HCEC 1CT (cell line): ENCODE data around the gene ARHGAP25.

Experiments
- DNase-seq: peaks from one replicate; pipeline ENCODE4 v3.0.0-alpha.2; 2017

ARHGAP25 gene

DNA sequence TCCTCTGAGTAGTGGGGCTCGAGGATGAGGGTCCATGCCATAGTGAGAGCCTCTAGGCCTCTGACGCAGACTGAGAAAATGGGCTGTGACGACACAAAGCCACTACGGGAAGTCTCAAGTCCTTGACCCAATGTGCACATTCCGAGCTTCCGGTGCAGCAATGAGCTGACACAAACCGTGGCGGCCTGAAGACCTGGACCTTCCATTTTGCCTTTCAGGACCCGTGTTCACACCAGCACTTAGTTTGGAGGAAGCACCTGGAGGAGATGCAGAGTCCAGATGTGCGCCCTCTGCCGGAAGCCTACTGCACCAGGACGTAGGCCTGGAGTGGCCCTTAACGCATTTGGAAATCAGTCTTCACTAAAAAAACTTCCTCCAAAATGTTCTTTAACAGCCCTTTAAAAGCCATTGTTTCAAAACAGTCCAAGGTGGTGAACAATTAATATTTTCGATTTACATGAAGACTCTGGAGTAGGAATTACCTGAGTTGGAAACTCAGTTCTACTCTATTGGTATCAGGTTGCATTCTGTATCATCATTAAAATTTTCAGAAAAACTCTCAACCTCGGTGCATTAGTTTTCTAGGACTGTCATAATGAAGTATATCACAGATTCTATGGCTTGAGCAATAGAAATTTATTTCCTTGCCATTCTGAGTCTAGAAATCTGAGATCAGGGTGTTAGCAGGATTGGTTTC lies 102.7 kb downstream of the ARHGAP25 start:
- DNase-seq: no peak

DNA sequence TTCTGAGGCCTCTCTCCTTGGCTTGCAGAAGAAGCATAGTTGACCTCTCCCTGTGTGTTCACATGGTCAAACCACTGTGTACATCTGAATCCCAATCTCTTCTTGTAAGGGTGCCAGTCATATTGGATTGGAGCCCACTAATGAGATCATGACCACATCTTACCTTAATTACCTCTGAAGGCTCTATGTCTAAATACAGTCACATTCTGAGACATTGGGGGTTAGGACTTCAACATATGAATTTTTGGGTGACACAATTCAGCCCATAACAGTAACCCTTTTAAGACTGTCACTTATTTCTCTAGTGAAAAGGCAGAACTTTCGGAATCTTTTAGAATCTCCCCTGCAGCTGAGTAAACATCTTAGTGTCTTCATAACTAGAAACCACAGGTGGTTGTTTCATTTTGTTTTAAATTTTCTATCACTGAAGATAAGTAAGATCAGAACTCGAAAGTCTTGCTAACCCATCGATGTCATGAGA lies 103.3 kb downstream of the ARHGAP25 start:
- no peak for DNase-seq

DNA sequence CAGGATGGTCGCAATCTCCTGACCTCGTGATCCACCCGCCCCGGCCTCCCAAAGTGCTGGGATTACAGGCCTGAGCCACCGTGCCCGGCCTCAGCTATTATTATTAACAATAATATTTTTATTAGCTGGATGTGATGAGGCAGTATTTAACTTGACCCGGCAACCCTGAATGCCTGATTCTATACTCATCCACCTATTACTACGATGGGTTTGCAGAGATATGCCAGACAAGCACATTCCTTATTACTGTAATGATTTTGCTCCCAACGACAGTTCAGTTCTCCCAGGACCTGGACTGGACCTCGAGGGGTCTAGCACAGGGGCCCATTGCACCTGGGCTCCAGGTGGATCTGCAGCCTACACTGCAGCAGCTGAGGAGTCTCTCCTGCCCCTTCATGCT lies 104.0 kb downstream of the ARHGAP25 start:
- DNase-seq: no peak

DNA sequence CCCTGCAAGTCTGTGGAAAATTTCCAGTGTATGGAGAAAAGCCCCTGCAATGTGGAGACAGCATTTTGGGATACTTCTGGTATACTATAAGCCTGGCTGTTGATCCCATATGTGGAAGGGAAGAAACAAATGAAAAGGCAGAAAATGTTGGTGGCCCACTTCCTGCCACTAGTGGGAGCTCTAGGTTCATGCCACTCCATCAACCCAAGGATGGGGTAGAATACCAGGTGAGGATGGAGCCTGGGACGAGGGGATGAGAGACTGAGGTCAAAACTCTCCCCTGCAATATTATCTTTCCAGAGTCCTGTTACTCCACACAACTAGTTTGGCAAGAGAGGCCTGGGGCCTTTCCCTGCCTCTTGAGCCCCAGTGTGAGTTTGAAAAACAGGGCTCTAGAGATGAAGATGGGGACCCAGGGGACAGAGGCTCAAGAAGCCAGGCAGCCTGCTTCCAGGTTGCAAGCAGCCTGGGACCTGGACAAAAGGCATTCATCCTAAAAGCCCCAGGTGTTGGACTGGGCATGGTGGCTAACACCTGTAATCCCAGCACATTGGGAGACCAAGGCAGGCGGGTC lies 104.7 kb downstream of the ARHGAP25 start:
- DNase-seq: no peak

DNA sequence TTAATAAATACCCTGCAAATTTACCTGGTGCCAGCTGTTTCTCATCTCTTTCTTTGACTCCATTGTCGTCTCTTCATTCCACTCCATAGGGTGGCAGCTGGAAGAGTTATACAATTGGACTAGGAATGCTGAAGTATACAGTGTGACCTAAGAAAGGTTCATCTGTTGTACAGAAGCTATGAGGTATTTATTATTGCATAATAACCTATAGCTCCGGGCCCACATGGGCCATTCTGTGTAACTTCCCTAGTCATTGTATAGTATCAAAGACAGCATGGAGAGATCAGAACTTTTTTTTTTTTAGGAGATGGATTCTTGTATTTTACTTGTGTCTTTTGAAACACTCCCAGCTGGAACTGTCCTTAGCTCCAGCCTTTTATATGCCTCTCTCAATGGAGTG lies 110.4 kb downstream of the ARHGAP25 start:
- no peak for DNase-seq

DNA sequence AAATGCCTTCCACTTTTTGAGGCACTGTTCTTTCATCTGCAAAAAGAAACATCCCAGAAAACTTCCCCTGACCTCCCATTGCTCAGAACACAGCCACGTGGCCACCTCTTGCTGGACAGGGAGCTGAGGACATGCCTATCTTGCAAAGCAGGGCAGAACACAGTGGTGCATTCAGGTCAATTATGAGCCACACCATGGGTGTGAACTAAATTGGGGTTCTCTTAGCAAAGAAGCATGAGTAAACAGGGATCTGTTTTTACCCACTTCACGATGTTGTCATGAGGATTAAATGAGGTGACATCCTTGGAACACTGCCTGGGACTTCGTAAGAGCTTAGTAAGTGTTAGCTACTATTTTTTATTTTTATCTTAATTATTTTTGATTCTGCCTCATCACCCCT lies 111.5 kb downstream of the ARHGAP25 start:
- DNase-seq: no peak

DNA sequence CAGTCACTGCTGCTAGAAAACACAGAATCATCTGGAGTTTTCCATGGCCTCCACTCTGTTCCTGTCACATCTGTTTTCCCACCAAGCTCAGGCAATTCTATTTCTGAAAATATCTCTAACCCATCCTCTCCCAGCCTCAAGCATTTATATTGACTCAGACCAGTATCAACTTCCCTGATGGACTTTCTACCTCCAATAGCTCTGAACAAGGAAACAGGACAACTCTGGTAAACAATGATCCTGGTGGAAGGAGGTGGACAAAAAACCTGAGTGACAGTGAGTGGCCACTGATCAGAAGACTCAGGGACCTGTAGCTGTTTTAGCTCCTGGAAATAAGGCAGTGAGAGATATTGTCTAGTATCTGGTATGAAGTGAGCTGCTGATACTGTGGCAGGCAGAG lies 113.1 kb downstream of the ARHGAP25 start:
- DNase-seq: no peak

DNA sequence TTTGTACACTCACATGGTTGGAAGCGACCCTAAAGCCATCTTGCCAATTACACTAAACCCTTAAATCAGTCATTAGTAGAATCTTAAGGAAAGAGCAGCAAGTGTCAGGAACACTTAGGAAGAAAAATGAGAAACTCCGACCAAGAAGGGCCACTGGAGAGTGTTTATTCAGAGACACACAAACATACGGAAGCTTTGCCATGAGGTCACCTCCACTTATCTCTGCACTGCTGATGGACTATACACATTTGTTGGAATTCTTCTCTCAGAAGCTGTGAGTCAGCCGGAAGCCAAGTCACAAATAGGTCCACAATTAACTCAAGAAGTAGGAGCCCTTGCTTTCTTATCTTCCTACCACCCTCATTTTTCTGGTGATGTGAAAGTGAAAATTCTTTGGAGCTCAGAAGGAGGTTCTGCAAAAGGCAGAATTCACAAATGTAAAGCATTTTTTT lies 115.0 kb downstream of the ARHGAP25 start:
- no peak for DNase-seq

DNA sequence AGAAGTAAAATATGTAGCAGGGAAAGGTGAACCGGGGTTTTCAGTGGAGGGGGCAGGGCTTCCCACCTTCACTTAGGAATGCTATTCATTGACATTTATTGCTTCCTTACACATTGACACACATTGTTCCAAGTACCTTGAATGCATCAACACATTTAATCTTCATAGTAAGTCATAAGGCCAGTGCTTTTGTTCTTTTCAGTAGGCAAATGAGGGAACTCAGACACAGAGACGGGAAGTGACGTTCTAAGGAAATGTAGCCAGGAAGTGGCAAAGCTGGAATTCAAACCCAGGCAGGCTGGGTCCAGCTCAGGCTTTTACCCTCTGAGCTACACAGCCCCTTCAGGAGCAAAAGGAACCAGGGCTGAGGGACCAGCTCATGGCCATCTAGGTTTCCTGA lies 115.9 kb downstream of the ARHGAP25 start:
- no peak for DNase-seq

DNA sequence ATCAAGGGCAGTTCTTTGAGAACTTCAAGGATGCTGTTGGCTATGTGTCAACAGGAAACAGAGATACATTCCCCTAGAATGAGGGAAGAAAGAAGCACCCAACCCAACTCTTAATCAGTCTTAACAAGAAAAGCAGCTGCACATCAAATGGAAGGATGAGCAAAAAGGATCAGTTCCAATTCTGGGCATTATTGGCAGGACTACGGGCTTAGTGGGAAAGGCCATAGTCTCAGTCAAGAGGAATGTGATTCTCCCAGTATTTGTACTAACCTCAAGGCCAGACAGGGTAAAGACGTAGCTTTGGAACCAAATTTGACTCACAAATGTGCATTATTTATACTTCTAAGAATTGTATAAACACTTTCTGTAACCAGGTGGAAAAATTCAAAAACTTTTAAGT lies 118.4 kb downstream of the ARHGAP25 start:
- DNase-seq: peak; percentile 42

DNA sequence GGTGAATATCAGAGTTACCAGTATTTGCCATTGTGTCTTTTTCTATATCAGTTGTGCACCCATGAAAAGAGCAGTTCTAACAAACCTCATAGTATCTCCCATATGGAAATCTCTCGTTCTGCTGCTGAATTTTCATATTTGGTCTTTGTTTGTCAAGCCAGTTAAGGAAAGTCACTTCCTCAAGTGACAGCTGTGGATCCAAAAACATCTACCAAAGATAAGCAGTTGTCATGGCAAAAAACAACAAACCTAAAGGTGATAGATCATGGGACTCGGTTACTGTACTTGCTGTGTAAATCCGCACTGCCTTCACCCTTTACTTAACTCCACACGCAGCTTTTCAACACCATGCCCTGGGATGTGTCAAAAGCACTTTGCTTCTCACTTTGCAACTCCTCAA lies 119.3 kb downstream of the ARHGAP25 start:
- no peak for DNase-seq

DNA sequence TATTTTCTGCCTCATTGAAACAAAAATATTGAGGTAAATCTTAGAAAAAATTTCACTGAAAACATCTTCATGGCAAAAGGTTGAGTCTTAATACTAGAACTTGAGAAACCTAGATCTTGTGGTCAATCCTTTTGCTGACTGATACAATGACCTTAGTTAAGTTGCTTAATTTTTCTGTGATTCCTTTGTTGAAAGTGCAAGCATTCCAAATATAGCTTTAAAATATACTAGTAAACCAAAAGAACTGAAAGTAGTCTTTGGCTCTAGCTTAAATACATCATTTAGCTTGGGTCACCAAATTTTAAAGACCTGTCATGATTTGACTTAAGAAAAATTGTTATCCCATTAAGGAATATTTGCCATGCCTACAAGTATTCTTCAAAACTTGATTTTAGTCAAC lies 119.9 kb downstream of the ARHGAP25 start:
- no peak for DNase-seq

DNA sequence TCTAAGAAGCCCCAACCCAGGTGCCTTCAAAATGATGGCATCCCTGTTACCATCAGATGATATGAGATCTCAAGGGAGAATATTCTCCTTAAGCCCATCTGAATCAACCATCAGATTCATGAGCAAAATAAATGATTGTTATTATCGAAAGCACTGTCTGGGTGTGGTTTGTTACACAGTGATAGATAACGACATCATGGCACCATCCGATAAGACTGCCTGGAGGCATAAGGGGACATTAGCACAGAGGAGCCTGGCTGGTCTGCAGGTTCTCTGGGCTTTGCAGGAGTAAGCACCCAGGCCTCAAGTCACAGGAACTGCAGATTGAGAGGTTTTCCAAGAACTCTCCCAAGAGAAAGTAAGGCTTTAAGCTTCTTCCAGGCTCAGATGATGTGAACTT lies 120.9 kb downstream of the ARHGAP25 start:
- no peak for DNase-seq

DNA sequence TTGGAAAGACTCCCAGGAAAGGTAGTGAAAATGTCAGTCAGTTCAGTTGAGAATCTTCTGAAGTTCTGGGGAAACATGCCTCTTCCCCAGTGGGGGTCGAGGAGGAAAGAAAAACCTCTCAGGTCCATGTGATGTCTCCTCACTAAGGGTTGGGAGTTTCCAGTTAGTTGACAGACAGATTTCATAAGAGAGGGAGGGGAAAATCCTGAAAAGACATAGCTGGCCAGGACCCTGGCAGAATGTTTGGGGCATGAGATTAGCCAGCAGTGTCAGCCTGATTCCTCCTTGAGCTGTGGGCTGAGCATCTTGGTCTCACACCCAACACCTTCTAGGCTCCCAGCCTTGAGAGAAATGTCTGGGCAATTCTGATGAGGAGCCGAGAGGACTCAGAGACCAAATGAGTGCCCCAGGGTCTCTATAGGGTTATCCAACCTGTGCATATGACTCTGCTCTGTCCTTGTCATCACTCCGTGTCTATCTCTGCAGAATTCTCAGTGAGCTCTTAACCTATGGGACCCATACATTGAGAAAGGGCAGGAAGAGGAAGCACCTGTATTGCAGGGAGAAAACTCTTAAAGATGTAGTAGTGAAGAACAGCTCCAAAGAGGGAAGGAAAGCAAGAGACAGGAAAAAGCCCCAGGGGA lies 122.7 kb downstream of the ARHGAP25 start:
- DNase-seq: no peak

DNA sequence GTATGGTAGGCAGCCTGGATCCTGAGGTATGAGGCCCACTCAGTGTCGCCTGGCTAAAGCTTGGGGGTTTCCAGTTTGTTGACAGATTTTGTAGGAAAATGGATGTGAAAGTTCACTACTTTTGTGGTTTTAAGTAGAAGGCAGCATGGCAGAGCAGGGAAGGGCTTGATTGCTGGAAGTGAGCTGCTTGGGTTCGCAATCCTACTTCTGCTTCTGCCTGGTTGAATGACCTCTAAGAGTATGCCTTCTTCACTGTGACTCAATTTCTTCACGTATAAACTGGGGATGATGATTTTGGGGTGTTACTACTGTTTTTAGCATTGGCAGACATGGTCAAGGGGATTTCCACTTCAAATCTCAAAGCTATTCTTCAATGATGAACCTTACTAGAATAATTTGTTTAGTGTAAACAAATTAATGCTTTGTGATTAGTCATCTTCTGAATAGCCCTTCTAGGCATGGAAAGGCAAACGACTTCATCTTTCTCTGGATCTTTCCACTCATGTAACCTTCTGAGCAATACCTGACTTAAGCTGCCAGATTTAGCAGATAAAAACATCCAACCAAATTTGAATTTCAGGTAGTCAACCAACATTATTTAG lies 123.3 kb downstream of the ARHGAP25 start:
- peak; percentile 28 for DNase-seq

DNA sequence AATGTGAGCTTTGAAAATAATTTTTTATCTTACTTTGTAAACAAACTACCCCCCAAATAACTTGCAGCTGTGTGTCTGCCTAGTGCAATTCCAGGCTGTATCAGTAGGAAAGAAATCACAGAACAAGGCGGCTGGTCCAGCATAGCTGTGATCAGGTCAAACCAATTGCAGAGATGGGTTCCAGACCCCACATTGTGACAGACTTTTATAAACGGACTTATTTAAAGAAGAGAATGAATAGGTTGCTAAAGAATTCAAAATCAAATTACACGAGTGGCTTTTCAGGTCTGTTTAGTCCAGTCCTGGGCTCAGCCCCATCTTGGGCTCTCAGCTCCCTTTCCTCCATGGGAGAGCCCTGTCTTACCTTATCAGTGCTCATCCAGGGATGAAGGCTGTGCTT lies 125.5 kb downstream of the ARHGAP25 start:
- no peak for DNase-seq

DNA sequence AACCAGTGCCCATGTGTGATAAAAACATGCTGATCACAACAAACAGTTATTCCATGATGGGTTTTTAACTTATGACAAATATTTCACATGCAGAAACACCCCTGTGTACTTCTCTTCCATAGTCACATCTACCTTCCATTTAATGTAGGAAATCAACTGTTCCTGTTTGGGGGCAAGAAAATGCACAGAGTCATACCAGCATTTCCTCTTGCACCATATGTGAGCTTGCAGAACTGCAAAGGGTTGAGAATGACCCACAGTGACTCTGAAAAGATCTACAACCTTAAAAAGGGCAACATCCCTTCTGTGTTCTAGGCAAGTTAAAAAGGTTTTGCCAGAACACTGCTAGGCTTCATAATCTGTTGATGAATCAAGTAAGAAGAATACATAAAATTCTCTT lies 126.7 kb downstream of the ARHGAP25 start:
- no peak for DNase-seq

DNA sequence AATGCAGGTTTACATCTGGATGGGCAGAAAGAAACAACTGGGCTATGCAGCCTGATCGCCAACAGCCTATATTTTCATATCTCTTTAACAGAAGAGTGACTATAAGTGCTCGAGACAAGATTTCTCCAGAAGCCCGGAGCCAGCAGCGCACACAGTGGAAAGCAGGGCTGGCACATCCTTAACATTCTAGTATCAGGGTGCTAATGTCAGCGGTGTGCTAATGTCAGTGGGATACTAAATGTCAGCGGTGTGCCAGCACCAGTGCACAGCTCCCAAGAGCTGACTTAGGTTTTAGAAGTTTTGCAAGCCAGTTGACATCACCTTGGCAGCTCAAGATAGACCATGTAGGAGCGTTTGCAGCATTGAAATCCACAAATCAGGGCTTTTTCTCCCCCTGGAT lies 128.3 kb downstream of the ARHGAP25 start:
- no peak for DNase-seq

DNA sequence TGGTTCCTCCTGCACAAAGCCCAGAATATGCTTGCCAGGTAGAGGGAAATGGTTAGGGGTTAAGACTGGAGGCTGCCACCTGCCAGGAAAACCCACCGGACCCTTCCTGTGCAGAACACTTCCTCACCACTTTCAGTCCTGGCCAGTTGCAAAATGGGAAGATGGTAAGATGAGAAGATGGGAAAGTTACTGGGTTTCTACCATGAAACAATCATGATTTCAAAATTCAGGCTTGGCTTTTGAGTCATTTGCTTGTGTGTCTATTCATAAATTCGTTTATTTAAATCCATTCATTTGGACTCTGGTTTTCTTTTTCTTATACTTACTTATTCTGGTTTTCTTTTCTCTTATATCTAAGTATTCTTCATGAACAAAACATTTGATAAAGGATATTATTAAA lies 129.4 kb downstream of the ARHGAP25 start:
- no peak for DNase-seq

DNA sequence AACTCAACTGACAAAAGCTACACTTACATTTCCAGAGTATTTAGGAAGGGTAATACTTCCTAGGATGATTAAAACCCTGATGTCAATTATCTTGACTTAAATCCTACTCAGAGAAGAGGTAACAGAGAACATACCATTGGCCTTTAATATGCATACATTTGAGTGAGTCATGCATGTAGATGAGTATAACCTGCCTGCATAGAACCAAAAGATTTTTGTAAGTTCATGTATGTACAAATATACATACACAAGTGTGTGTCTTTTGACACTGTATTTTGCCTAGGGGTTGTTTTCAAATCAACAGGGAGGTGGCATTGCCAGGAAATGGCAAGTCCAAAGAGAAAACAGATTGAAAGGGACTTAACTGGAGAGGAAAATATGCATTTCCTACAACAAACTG lies 130.5 kb downstream of the ARHGAP25 start:
- DNase-seq: no peak

DNA sequence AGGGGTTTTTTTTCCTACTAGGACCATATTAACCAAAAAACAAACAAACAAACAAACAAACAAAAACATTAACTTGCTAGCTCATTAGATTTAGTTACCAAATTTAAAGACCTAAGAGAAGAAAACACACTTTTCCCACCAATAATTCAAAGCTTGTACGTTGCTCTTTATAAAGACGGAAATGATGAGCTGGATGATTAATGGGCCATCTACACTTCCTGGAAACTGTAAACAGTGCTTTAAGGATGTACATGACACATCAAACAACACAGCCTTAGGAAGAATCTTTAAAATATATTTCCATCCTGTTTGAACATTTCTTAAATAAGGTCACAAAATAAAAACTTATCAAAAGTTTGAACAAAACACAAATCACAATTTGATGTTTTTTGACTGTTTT lies 135.6 kb downstream of the ARHGAP25 start:
- DNase-seq: peak; percentile 32

DNA sequence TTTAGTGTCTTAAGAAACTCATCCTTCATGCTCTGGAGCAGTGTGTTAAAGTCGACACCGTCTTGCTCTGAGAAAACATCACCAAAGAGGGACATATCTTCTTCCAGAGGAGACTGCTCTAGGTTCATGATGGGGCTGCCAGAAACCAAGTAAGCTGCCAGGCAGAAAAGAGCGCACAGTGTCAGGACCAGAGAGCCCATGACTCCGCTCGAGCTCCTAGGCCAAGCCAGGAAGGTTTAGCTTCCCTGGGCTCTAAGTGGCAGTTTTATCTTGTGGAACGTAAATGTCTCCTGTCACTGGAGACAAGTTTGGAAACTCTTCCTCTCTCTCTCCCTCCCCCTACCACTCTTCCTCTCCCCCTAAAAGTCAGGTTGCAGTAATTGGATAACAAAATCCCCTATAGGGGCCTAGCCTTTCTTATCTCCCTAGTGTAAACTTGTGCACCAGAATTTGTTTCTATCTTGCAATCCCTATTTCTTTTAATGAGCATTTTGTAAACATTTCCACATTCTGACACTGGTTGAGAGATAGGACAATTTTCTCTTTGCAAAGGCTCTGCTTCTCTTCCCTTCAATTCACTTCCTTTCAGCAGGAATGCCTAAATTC lies 136.7 kb downstream of the ARHGAP25 start, which contains the start of gene BMP10:
BMP10 (minus strand) TSS at position 239 of the 606 bp plus-strand sequence; CDS start at position 200, 39 bp downstream.
- no peak for DNase-seq
